22Rv1 (cell line): Measurements from ENCODE around the gene DPP6.

Source experiments
- H3K27ac ChIP-seq: fragments of 450-650 bp; 2 replicates; pipeline ENCODE4 v1.5.1; 2017
- ZFX ChIP-seq: fragments of 450-650 bp; IDR thresholded peaks from 2 replicates; pipeline ENCODE4 v1.6.1; 2017; ENCODE audit warnings: antibody characterized with exemption, borderline replicate concordance
- TF ChIP-seq, protein P1 (sequence below): fragments of 450-650 bp; IDR thresholded peaks from 2 replicates; pipeline ENCODE4 v1.5.1; 2017; ENCODE audit warnings: mild to moderate bottlenecking

The DPP6 gene

DNA sequence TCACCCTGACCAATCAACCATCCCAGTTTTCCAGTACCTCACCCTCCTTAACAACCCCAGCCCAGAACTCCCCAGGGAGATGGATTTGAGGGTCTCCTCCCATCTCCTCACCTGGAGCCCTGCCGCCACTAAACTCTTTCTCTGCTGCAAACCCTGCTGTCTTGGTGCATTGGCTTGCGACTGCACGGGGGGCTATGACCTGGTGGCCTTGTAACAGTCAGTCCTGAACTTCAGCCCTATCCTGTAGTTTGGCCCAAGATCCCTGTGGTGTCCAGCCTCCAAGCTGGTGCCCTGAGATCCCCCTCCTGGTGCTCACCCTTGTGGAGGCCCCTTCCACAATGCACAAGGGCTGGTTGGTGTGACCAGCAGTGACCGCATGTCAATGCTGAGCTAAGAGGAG is 858.8 kb downstream of the DPP6 start:
- TF ChIP-seq ZFX: no peak
- TF ChIP-seq, protein P1, sequence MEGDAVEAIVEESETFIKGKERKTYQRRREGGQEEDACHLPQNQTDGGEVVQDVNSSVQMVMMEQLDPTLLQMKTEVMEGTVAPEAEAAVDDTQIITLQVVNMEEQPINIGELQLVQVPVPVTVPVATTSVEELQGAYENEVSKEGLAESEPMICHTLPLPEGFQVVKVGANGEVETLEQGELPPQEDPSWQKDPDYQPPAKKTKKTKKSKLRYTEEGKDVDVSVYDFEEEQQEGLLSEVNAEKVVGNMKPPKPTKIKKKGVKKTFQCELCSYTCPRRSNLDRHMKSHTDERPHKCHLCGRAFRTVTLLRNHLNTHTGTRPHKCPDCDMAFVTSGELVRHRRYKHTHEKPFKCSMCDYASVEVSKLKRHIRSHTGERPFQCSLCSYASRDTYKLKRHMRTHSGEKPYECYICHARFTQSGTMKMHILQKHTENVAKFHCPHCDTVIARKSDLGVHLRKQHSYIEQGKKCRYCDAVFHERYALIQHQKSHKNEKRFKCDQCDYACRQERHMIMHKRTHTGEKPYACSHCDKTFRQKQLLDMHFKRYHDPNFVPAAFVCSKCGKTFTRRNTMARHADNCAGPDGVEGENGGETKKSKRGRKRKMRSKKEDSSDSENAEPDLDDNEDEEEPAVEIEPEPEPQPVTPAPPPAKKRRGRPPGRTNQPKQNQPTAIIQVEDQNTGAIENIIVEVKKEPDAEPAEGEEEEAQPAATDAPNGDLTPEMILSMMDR: no peak

GRCh38 chr7:154911411-154911810 is 859.2 kb downstream of the DPP6 start:
- TF ChIP-seq, protein P1: no peak
- no peak for TF ChIP-seq ZFX
- H3K27ac ChIP-seq: no peak overlapping the region

More for the DNA sequence above, 858.8 kb downstream of the DPP6 start:
- no peak overlapping the region for H3K27ac ChIP-seq

GRCh38 chr7:154911862-154912455 is 859.8 kb downstream of the DPP6 start:
- no peak overlapping the region for H3K27ac ChIP-seq
- no peak for TF ChIP-seq ZFX
- TF ChIP-seq, protein P1: no peak

DNA sequence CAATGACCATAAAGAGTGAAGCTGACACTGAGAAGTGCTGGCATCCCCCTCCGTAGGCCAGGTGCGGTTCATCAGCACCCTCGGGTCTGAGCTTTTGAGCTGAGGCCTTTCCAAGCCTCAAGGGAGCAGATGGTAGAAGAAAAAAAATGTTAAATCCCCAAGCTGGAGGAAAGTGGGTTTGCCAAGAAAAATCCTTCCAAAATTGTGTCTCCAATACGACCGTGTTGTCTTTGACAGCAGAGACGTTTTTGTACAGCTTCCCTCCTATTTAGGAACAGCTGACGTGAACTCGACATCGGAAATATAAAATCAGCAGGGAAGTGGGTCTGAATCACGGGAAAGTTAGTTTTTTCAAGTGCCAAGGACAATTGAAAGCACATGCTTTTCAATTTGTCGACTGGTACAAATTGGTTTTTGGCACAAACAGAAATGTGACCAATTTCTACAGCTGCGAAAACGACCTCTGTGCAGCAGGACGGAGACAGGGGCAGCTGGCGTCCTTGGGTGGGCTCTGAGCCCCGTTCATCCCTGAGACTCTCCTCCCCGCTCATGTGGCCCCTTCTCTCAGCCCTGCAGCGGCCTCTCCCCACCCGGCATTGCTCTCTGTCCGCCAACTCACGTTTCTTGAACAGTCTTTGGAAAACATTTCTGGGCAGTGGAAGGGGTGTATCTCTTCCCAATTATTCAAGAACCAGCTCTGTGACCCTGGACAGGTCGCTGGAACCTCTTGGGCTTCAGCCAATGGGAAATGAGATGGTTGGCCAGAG is 860.9 kb downstream of the DPP6 start:
- H3K27ac ChIP-seq: no peak overlapping the region
- TF ChIP-seq ZFX: no peak
- TF ChIP-seq, protein P1: no peak

DNA sequence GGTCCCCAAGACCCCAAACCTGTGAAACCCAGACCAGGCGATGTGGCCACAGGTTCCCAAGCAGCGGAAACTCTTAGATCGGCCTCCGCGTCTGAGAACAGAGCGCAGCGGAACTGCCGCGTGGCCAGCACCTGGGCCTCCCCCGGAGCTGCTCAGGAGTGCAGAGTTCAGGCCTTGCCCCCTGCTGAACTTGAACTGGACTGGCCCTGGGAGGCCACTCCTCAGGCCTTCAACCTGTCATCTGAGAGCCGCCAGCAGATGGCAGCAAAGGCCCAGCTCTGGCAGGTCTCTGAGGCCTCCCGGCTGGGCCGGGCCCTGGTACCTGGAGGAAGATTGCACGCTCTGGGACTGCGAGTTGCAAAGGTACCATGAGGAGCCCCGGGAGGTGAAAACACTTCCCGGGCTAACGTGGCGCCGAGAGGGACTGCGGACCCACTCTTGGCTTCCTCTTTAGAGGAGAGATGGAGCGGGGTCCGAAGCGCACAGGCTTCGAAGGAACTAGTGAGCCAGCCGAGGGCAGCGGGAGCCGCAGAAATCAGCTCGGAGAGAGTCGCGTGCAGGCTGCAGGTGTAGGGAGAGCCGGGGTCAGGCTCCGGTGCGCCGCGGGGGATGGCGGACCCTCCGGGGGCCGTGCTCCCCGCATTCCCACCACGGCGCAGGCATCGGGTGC is 861.6 kb downstream of the DPP6 start:
- TF ChIP-seq, protein P1: peak; percentile 98
- TF ChIP-seq ZFX: no peak

GRCh38 chr7:154914308-154914995 is 862.3 kb downstream of the DPP6 start:
- H3K27ac ChIP-seq: no peak overlapping the region
- TF ChIP-seq, protein P1: no peak
- no peak for TF ChIP-seq ZFX

More for the DNA sequence above, 861.6 kb downstream of the DPP6 start:
- H3K27ac ChIP-seq: no peak overlapping the region
